Measurements from ENCODE around the gene KCNS3. TPM values are rescaled to one million over a fixed set of nuclear protein-coding genes. Genes with fewer than 3 reads are reported as not detected.

The KCNS3 gene, protein sequence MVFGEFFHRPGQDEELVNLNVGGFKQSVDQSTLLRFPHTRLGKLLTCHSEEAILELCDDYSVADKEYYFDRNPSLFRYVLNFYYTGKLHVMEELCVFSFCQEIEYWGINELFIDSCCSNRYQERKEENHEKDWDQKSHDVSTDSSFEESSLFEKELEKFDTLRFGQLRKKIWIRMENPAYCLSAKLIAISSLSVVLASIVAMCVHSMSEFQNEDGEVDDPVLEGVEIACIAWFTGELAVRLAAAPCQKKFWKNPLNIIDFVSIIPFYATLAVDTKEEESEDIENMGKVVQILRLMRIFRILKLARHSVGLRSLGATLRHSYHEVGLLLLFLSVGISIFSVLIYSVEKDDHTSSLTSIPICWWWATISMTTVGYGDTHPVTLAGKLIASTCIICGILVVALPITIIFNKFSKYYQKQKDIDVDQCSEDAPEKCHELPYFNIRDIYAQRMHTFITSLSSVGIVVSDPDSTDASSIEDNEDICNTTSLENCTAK
- 9.2 TPM for polyA plus RNA-seq (ENCODE audit: insufficient read length)
- long read RNA-seq, donor 1, partial matches to known transcripts = 0 of 3 reads
- long read RNA-seq, donor 1, other reads (novel, unspliced or antisense) = 0 of 3 reads
- long read RNA-seq, donor 2, partial matches to known transcripts = 0 of 2 reads
- long read RNA-seq, donor 2, other reads (novel, unspliced or antisense) = 0 of 2 reads
- long read RNA-seq, donor 3, partial matches to known transcripts = 0 of 3 reads
- long read RNA-seq, donor 3, other reads (novel, unspliced or antisense) = 0 of 3 reads
- long read RNA-seq, donor 4, partial matches to known transcripts = 0 of 1 reads
- long read RNA-seq, donor 4, other reads (novel, unspliced or antisense) = 0 of 1 reads
- long read RNA-seq, donor 5, transcript KCNS3-201 (3 exons, 2,333 nt) = major isoform, 10 of 10 reads
- long read RNA-seq, donor 5, partial matches to known transcripts = 0 of 10 reads
- long read RNA-seq, donor 5, other reads (novel, unspliced or antisense) = 0 of 10 reads
- long read RNA-seq, donor 6 = 0 reads
- long read RNA-seq, donor 7, partial matches to known transcripts = 0 of 2 reads
- long read RNA-seq, donor 7, other reads (novel, unspliced or antisense) = 0 of 2 reads
- long read RNA-seq, donor 8 = 0 reads

DNA sequence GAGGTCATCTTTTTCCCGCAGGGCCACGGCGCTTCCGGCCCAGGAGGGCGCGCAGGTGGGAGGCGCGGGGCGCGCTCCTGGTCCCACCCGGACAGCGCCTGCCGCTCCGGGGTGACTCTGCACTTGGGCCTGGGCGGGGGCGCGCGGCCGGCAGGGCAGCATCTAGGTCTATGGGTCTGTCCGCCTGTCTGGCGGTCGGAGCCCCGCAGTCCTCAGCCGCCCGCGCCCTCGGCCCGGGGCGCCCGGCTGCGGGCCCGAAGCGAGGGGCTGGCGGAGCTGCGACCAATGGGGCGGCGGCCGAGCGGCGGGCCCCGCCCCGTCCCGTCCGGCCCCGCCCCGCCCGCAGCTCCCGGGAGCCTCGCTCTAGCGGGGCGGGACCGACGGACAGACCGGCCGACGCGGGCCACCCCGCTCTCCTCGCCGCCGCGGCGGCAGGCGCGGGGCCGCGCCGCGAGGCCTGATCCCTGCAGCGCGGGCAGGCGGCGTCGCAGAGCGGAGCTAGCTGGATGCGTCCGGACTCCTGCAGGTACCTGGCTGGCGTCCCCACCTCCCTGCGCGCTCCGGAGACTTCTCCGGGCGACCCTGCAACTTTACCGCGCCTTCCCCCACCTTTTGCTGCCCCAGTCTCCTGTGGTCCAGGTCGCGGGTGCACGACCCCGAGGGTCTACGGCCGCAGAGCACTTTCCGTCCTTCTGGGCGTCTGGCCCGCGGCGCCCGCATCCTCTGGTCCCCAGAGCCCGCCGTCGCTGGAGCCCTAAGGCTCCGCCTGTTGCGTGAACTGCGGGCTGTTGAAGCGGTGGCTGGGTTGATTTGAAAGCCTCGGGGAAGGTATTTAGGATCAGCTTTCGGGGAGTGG is at the start of gene KCNS3:
TSS of gene KCNS3 (plus strand) at position 387 of the 856 bp plus-strand sequence. CDS start 52,342 bp downstream, outside the sequence.
- peak; percentile 33 for DNase-seq

DNA sequence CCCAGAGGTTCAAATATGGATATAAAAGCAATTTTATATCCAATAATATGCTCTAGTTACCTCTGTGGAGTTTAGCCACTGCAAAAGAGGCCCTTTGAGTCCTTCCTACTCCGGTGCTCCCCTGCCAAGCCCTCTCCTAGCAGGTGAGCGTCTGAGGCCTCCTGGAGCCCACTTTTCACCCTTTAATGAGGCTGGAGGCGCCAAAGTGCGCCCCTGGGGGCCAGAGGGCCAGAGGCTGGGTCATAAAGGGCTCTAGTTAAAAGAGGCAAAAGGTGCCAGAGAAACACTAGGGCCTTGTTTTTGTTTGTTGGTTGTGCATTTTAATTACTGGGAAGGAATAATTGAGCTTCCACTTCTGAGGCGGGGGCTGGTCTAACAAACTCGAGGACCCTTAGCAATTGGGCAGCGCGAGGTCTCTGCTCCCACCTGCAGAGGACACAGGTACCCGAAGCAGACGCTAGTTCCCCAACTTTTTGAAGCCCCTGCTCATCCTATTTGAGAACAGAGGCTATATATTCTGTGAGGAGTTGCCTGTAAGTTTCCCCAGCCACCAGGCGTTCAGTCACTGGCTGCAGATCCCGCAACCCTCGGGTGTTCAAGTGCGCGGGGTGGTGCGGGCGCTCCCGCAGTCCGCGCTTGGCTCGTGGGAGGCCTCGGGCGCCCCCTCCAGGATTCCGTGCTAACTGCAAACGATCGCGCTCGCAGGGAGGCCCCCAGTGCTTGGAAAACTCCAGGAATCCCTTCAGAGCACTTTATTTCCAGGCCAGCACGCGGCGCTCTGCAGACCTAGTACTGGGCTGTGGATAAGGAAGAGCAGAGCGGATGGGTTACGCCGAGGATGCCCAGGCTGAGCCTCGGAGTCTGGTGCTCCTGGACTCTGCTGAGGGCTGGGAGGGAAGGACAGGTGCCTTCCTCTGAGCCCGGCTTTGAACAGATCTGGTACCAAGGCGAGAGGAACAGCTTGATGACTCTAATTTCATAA is 48.1 kb upstream of the KCNS3 start:
- peak; percentile 84 for DNase-seq

DNA sequence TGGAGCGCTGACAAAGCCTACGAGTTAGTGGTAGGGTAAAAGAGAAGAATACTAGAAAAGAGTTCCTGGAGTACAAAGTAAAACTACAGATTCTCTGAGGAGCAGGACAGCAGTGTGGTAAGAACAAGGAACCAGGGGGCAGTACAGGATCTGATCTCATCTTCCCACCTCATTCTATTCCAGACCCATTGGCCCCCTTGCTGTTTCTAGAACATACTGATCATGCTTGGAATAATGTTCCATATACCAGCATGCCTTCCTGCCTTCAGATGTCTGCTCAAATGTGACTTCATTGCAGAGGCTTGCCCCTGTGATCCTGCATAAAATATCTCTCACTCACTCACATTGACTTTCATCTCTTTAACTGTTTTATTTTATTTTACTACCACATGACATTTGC is 43.0 kb upstream of the KCNS3 start:
- no peak for DNase-seq

DNA sequence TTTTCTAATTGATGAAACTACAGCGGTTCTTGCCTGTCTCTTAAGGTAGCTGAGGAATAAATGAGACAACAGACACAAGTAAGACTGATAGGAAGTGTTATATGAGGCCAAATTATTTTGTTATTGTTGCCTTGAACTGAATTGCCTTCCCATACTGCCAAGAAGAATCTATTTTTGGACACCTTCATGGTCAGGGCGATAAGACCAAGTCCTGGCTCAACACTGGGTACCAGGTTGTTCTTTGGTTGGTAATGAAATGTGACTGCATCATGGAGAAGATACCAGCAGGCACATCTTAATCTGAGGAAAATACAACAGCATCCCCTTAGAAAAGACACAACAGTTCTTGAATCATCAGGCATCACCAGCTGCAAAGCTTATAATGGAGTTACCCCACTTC is 38.5 kb upstream of the KCNS3 start:
- DNase-seq = no peak

DNA sequence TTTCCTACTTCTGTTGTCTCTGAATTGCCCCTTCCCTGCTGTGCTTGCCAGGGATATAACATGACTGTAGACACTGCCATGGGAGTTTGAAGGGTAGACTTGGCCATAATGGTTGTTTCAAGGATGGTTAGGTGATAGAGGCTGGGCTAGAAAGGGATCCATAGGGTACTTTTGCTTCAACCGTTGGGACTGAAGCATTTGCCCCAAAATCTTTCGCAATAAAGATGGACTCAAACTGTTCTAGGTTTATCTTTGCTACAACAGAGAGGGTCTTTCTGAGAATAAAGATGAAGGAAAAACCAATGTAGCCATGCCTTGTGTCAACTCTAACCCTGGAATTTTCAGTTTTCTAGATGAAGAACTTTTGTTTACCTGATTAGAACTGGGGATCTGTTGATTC is 35.0 kb upstream of the KCNS3 start:
- DNase-seq = no peak

DNA sequence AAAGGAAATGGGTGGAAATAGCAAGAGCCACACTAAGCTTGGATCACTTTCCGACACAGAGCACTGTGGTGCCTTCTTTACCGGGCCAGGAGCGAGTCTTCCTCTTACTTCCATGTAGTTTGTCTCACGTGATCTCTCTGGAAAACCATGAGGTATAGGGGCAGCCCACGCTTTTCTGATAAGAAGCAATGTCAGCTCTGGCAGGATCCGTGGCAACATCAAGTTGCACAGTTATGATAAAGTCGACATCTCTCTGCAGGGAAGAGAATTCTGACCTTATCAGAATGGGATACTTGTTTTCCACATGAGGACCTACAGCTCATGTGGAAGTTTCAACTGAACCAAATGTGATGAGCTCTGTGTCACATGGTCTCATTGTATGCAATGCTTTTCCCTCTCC is 32.7 kb upstream of the KCNS3 start:
- no peak for DNase-seq

DNA sequence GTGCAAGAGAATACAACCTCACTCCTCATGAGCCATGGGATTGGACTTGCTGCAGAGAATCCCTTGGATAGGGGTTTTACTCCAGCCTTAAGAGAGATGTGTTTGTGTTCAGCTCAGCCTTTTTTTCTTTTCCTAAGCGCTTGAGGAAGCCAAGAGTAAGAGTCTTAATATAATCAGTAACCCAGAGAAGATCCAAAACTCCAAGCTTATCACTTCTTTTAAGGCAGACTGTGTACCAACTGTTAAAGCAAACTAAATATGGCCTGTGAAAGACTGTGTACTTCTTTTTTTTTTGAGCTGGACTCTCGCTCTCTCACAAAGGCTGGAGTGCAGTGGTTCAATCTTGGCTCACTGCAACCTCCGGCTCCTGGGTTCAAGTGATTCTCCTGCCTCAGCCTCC is 31.8 kb upstream of the KCNS3 start:
- no peak for DNase-seq

DNA sequence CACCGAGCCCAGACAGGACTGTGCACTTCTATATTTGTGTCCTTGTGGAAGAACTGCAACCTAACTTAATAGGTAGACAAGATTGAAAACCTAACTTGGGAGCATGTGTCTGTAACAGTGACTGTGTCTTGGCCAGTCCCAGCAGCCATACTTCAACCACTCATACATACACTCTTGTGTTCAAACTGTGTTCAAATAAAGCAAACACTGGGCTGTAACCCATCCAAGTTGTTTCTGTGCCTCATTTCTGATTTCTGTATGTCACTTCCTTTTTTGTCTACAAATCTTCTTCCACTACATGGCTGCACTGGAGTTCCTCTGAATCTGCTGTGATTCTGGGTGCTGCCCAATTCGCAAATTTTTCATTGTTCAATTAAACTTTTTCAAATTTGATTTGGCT is 31.2 kb upstream of the KCNS3 start:
- no peak for DNase-seq

DNA sequence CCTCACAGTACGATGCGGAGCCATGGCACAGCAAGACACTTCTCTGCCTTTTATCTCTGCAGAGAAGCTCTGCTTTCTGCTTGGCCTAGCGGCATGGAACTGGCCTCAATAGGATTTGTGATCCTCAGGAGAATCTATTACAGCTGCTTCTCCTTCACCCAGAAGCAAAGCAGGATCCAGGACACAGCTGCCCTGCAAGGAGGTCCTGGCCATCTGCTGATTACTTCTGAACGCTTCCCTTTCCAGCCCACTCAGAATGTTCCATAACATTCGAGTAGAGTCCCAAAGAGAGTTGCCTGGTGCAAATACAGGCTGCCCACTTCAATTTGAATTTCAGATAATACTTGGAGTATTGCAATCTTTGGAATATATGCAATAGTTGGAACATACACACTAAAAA is 29.2 kb upstream of the KCNS3 start:
- DNase-seq = no peak

DNA sequence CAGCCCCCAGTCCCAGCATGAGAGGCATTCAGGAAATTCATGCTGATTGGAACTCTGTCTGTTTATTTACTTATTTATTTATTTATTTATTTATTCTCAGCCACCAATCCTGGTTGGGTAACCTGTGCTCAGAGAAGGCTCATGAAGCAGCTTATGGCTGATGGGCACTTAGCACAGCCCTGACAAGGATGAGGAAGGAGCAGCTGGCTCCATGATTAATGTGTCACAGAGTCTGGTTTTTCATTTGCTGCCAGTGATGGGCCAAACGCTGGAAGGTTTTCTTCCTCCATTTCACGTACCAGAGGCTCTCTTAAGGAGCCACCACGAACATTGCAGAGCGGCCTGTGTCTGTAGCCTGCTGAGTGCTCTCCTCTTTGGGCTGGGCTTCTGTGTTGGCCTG is 28.3 kb upstream of the KCNS3 start:
- DNase-seq = no peak

DNA sequence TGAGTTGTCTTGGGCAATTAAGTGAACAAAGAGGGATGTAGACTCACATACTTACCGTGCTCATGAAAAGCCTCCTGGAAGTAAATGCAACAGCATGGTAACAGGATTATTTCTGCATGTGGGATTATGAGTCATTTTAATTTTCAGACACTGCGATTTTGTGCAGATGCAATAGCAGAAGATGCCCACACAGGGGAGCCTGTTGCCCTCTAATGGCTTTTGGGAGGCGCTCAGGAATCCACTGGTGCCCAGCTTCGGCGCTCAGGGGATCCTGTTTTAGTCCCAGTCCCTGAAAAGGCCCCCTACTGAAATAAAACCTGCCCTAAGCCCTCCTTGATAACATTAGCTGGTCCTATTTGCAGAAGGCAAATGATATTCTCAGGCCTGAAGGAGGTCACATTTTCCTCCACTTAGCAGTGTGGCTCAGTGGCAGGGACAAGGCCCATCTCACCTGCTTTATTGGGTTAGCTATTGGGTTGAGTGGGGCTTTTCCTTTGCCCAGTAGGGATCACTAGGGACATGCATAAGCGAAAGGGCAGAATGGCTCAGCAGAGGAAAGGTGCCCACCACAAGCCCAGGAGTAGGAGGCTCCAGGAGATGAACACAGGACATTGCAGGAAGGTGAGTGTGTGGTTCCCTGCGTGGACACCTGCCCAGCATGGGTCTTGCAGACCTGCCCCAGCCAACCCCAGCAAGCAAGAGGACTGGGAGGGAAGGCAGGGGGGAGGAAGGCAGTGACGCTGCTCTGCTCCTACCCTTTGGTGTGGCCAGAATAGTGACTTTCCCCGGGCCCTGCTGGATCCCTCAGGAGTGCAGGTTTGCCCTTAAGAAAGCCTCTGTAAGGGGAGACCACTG is 26.5 kb upstream of the KCNS3 start:
- DNase-seq = peak; percentile 30

DNA sequence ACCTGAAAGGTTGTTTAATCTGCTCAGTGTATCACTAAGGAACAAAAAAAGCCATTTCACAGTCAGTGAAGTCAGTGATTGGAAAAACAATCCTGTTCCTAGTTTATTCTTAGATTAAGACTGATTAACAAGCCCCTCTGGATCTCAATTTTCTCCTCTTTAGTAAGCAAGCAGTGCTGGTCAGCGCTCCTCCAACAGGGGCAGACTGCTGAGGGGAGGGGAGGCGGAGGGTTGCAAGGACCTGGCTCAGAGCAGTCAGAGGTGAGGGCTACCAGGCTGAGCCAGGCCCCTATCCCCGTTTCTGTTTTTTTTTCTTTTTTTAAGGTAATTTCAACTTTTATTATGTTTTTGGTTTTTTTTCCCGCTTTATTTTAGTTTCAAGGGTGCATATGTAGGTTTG is 24.7 kb upstream of the KCNS3 start:
- no peak for DNase-seq

DNA sequence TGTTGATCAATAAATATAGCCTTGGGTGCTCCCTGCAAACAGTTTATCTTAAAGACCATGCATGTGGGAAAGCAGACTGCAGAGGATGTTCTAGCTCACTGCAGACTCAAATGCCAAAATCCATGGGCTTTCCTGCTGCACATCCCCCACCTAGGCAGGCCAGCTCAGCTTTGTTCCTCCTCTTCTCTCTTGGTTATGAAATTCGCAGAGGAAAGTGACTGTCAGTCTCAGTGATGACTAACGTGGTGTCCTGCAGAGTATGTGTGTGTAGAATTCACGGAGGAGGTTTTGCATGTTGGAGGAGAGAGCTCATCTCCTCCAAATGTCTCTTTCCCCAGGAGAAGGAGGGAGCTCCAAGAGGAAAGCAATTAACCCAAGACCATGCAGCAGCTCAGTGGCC is 21.4 kb upstream of the KCNS3 start:
- DNase-seq = no peak

DNA sequence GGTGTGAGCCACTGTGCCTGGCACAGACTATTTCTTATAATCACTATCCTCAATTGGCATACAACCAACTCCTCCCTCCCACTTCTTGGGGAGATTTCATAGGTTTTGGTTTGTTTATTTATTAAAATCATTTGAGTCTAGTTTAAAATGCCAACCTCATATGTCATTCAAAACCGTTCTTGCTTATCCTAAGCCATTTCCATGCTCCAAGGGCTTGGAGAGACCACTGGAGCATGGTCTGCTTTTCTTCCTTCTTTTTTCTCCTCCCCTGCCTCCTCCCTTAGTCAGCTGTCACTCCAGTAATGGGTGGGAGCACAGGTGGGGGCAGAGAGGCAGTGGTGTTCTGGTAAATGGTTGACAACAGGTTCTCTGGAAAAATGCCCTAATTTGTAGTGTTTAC is 20.4 kb upstream of the KCNS3 start:
- no peak for DNase-seq

DNA sequence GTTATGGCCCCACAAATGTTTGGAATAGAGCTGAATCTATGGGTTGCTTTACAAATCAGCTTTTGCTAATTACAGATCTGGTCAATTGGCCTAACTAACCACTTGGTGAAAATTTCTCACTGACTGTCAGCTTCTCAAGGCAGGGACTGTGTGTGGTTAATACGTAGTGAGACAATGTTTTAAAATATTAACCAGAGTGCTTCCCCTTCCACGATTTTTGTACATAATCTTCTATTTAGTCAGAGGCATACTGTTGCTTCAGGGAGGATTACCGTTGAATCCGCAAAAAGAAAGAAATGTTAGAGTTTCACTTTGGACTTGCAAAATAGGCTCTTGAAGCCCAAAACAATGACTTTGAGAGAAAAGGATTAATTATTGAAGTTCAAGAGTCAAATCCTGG is 14.9 kb upstream of the KCNS3 start:
- no peak for DNase-seq

DNA sequence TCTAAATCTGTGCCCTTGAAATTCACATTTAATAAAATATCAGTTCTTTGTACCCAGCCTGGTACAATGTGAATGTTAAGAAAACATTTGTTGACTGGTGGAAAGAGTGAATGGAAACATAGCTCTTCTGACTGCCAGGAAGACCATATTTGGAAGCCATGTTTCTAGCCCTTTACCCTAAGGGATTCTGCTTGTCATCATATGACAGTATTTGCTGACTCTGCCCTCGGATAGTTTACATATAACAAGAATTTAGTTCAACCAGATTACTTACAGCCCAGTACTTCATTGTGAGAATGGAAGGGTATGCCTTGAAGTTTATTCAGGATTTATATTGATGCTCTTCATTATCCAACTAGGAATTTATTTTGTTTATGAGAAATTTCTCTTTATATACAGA is 13.8 kb upstream of the KCNS3 start:
- DNase-seq = no peak

DNA sequence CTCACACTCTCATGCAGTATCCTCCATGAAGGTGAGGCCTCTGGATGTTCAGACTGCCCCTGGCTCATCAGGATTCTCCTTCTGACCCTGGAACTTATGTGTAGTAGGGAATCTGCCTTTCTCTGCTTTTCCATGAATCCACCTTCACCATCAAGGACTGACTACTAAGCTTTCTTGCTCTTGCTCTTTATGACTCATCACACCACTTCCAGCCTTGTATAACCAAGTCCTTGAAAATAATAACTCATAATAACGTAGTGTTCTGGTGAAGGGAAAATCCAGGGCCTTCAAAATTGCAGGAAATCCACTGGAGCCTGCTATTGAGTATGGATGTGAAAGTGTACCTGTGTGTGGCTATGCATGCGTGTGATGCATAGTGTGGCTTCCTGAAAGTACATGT is 11.3 kb upstream of the KCNS3 start:
- DNase-seq = no peak

DNA sequence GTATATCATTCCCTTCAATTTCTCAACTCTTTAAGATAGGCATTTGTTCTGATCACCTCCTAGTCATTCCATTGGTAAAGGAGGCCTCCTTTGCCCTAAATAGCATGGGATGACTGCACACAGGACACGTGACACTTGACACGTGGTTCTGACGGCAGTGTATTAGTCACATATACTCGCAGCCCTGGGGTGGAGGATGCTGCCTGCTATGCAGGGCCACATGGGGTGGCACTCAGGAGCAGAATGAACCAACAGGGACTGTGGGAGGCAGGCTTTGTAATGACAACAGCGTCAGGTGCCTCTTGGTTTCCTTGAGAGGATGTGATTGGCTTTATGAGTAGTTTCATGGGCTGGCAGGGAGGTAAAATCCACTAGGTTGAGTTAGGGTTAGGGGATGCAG is 9.3 kb upstream of the KCNS3 start:
- no peak for DNase-seq

DNA sequence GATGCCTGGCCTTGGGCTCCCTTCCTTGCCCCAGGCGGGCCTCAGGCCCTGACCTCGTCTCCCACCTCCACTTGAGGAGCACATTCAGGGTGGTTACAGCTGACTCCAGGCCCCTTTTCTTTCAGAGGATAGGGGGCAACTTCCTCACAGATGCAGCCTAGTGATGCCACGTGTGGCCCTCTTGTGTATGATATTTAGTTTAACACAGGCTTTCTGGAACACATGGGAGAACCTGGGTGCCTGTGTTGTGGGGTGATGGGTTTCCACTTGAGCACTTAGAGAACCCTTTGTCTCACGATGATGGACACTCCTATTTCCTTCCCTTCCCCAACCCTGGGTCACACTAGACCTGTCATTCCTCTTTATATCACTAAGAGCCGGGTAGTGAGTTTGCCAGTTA is 6.8 kb upstream of the KCNS3 start:
- no peak for DNase-seq

DNA sequence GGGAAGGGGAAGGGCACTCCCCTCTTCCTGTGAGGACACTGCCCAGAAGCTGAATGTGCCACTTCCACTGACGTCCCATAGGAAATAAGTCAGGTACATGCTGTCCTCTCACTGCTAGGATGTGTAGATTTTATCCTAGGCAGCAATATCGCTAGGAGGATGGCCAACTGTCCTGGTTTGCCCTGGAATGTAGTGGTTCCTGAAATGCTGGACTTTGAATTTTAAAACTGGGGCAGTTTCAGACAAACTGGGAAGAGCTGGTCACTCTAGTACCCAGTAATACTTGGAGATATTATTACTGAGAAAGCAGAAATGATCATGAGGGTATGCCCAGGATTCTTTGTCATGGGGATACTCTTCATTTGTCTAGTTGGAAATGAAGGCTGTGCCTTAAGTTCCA is 5.4 kb upstream of the KCNS3 start:
- DNase-seq = no peak

All from left kidney (tissue), 8 donors.